GM18858 (cell line): Measurements from ENCODE around the gene HACD3.
"Not testable (repeated sequence)": the region's sequence is repeated elsewhere in the genome, so short reads cannot be mapped to it uniquely, and the experiment has no call there.

Source experiments
- ATAC-seq: cut with Tn5 transposase; IDR thresholded peaks from one replicate; pipeline ENCODE4 v1.9.1; 2021; ENCODE audit not compliant: unreplicated experiment

HACD3 gene

DNA sequence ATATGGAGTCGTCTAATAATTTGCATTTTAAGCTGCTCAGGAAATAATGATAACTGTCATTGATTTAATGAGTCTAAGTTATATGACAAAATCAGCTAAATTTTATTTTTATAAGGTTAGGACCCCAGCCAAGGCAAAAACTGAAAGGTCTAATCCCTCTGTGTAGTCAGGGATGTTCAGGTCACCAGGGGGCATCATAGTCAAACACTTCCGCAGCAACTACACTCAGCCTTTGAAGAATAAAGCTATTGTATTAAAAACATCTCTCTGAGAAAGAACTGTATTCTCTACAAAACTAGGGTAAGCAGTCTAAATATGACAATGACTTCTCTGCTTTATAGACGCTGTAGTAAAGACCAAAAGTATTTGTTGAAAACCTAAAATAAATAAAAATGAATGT is 65.7 kb downstream of the HACD3 start:
- ATAC-seq, result no peak

- no peak for ATAC-seq
Observed at GRCh38 chr15:65598468-65598867, 68.2 kb downstream of the HACD3 start.

DNA sequence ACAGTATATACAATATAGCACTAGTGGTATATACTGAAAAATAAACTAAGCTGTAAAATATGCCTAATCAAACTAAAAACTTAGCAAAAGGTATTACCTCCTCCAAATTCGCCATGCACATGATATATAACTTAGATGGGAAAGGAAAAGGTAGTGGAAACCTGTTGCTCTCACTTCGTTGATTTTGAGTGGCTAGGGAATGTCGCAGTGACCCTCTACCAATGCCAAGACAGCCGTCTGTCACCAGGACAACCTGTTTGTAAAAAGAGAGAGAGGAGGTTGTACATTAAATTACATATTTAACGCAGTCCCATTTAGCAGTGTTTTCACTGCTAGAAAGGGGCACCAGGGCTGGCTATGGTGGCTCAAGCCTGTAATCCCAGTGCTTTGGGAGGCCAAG is 69.4 kb downstream of the HACD3 start:
- ATAC-seq, result no peak

DNA sequence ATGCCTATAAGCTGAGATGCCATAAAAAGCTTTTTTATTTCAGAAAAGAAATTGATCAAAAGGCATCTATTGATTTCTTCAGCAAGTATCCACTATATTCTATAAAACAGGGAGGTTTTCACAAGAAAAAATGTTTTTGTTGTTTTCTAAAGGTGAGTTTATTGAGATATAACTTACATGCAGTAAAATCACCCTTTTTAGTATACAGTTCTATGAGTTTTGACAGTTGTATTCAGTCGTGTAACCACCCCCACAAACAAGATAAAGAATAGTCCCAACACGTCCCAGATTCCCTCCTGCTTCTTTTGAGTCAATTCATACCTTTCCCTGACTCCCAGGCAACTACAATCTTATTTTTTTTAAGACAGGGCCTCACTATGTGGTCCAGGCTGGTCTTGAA is 72.9 kb downstream of the HACD3 start:
- ATAC-seq, result no peak

- ATAC-seq, result no peak
Observed at GRCh38 chr15:65603559-65603958, 73.3 kb downstream of the HACD3 start.

DNA sequence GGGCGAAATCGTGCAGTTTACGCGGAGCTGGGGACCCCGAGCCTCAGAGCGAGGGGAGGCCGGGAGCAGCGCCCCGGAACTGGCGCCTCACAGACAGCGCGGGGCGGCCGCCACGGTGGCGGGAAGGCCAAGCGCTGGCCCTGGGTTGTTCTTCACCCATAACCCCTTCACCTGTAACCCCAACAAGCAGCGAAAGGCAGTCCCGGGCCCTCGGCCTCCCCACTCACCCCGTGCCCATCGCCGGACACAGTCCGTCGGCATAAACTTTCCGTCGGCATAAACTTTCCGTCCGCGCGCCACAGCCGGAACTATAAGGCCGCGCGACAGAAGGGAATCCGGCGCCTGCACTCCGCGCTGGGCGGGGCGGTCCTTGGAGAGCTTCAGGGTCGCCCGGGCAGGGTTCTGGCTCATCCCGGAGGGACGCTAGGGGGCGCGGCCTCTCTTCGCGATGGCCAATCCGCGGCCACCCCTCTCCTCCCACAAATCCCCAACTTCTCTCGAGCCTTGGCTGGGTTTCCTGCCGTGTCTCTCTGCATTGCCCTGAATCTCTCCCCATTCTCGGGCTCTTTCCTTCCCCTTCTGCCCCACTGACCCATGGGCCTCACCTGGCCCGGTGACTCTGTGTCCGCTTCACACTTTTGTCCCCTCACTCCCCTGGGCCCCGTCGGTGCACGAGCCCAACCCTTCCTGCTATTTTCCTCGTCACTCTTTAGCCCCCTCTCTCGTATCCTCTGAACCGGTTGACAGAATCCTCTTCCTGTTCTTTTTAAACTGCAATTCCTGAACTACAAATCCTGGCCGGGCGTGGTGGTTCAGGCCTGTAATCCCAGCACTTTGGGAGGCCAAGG is 80.8 kb downstream of the HACD3 start, which contains the start of gene INTS14:
TSS of gene INTS14 (minus strand) at position 261 of the 848 bp plus-strand sequence. CDS start 3,751 bp downstream, outside the sequence.
- peak; percentile 86 for ATAC-seq

- no peak for ATAC-seq
Observed at GRCh38 chr15:65611888-65612615, 81.8 kb downstream of the HACD3 start.

DNA sequence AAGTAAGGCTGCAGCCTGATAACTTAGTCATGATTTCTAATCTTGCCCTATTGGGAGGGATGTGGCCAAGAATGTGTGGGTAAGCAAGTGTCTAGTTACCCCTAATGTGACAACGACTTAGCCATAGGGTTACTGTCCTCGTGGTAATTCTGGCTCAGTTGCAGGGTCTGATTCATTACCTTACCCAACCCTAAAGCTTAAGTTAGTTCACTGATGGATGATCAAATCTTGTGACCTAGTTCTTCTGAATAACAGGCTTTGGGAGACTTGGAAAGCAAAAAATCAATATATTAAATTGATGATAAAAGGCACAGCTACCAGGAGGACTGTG is 82.3 kb downstream of the HACD3 start:
- ATAC-seq, result no peak

DNA sequence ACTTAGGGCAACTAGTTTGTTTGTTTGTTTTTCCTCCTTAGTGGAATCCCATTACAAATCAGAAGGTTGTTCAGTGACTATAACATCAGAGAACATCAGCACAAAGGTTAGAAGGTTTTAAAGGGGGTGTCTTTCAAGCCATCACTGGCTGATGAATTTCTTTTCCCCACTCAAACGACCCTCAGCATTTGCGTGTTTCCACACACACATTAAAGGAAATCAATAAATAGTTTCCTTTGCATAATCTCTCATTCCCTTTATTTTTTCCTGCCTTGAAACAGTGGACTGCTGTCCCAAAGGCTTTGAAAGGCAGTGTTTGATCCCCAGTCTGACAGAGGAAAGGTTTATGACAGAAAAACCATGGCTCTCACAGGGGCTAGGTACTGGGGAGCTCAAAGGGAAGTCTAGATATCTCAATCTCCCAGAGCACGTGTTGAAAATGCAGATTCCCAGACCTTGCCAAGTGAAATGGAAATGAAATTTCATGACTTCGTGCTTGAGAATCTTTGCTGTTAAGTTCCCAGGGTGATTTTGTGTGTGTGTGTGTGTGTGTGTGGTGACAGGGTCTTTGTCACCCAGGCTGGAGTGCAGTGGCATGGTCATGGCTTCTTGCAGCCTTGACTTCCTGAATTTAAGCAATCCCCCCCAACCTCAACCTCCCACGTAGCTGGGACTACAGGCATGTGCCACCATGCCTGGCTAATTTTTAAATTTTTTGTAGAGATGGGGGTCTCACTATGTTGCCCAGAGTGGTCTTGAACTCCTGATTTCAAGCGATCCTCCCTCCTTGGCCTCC is 82.9 kb downstream of the HACD3 start:
- ATAC-seq, result no peak

DNA sequence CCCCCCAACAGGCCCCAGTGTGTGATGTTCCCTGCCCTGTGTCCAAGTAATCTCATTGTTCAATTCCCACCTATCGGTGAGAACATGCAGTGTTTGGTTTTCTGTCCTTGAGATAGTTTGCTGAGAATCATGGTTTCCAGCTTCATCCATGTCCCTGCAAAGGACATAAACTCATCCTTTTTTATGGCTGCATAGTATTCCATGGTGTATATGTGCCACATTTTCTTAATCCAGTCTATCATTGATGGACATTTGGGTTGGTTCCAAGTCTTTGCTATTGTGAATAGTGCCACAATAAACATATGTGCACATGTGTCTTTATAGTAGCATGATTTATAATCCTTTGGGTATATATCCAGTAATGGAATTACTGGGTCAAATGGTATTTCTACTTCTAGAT is 85.6 kb downstream of the HACD3 start:
- ATAC-seq, result not testable (repeated sequence)

GRCh38 chr15:65618560-65619109 is 88.4 kb downstream of the HACD3 start:
- no peak for ATAC-seq

- ATAC-seq, result no peak
Observed at GRCh38 chr15:65619626-65620290, 89.5 kb downstream of the HACD3 start.

GRCh38 chr15:65620833-65621232 is 90.6 kb downstream of the HACD3 start:
- no peak for ATAC-seq

- ATAC-seq, result no peak
Observed at GRCh38 chr15:65621638-65622037, 91.4 kb downstream of the HACD3 start, which contains the start of gene SLC24A1. TSS of gene SLC24A1 (plus strand) at chr15:65621938. CDS start at chr15:65624081, 2,143 bp downstream.

DNA sequence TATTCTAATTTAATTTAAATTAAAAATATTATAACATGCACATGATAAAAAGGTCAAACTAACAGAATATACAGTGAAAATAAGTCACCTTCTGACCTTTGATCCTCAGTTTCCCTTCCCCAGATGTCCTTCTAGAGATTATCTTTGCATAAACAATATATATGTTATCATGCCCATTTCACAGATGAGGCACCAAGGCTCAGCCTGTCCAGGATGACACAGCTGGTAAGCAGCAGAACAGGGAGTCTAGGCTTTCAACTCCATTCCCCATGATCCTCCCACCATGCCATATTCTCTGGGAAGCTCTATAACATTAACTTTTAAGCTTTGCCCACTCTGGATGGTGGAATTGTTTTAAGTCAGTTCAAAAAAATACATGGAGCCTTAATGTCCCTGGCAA is 92.8 kb downstream of the HACD3 start:
- no peak for ATAC-seq

- no peak for ATAC-seq
Observed at GRCh38 chr15:65626856-65627255, 96.6 kb downstream of the HACD3 start.
